GDM1 (cell line): Measurements from ENCODE around the gene IARS2.
"Not testable (repeated sequence)": the region's sequence is repeated elsewhere in the genome, so short reads cannot be mapped to it uniquely, and the experiment has no call there.

ENCODE experiments used
- DNase-seq: peaks from one replicate; lab custom pipeline; 2025; lab: John Stamatoyannopoulos, UW

The IARS2 gene

DNA sequence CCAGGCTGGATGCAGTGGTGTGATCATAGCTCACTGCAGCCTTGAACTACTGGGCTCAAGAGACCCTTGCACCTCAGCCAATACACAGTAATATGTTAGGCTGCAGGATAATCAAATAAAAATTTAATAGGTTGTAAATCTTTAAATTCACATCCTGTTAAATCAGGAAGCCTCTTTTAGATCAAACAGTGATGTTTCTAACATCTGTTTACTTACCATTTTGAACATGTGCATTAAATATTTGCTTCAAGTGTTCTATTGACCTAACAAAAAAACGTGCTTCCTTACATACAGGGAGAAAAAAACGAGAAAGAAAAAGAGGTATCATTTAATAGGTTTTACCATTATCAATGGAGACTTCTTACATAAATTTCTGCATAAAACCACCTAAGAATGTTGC lies 70.6 kb downstream of the IARS2 start:
- DNase-seq = no peak

- no peak for DNase-seq
These were observed 72.9 kb downstream of the IARS2 start for GRCh38 chr1:220166853-220167252.

GRCh38 chr1:220169887-220170286 lies 76.0 kb downstream of the IARS2 start:
- DNase-seq = not testable (repeated sequence)

GRCh38 chr1:220170836-220171526 lies 77.0 kb downstream of the IARS2 start:
- no peak for DNase-seq

GRCh38 chr1:220176540-220176939 lies 82.6 kb downstream of the IARS2 start:
- DNase-seq = no peak

DNA sequence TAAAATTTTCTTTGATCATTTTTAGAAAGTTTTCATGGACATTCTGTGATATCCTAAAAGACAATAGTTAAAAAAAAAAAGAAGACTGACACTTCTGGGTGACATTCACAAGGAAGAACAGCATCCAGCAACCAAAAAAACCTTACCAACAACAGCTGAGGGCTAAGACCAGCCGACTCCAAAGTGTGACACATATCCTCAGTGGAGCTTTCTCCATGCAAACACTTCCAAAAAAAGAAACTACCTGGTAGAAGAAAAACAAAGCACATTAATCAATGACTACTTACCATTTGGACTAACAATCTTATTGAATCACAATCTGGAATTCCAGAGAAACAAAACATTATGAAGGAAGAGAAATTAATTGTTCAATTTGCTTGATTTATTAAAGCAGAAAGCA lies 88.2 kb downstream of the IARS2 start:
- DNase-seq = no peak

DNA sequence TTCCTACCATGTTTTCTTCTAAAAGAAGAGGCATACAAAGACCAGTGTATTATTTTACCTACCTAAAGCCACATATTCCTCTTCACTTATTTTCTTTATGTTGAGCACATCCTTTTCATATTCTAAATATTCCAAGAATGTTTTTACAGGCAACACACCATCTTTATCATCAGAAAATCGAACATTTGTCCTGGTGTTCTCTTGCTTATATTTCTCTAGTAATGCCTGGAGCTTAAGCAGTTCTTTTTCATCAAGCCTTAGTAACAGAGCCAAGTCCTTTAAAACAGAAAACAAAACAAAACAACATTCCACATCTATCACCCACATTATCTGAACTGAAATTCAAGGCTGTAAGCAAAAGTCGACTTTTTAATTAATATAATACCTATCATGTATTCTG lies 88.7 kb downstream of the IARS2 start:
- no peak for DNase-seq

- DNase-seq = no peak
These were observed 90.6 kb downstream of the IARS2 start for GRCh38 chr1:220184506-220184905.

DNA sequence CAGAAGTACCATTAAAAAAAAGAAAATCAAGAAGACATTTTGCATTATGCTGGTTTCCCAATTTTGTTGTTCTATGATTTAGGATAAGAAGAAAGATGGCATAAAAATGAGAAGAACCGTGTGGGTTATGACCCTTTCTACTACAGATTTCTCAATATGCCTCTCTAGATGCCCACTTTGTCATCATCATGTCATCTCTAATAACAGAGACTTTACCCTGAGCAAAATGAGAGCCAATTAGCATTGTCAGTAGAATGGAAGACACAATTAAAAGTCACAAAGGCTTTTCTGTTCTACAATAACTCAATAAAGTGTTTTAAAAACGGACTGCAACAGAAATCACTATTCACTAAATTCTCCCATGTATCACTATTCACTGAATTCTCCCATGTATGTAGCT lies 92.8 kb downstream of the IARS2 start:
- DNase-seq = no peak

- no peak for DNase-seq
These were observed 94.6 kb downstream of the IARS2 start for GRCh38 chr1:220188538-220188937.

DNA sequence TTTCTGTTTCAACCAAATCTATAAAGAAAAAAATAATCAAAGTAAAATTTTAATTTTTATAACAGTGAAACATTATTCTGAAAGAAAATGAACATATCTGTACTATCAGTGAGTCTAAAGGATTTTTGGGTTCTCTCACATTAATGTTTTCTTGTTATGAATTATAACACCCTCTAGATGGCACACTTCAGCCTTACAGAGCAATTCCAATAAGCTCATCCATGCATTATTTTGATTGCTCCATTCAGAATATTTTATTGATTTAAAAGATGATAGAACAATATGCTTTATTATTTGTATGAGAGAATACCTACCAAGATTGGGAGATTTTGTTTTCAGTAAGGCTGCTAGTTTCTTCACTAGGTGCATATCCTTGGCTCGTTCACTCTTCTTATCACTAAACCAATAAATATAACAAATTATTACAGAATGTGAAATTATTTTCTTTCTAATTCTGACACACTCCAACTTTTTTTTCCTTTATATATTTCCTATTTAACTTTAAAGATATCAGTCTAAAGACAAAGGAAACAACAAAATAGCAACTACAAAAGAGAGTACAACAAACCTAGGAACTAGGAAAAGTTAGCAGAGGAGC lies 95.9 kb downstream of the IARS2 start:
- DNase-seq = no peak

DNA sequence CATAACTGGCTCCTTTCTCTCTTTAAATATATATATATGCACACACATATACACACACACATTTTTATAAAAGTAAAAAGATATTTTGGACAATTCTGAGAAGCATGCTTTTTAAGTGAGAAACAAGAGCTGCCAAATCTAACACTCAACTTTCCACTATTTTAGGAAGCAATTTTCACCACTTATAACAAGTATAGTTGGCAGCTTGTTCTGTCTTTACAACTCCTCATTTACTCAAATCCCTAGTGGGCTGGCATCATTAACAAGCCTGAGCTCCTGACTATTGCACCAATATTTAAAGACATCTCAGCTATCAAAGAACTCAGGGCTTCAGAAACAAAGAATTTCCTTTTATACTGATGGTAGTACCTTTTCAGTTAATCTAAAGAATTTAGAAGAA lies 101.8 kb downstream of the IARS2 start:
- DNase-seq = no peak
